Measurements from ENCODE around the gene HNRNPH2. TPM values are rescaled to one million over a fixed set of nuclear protein-coding genes. Genes with fewer than 3 reads are reported as not detected.

Gene HNRNPH2
- total RNA-seq, 3 donors from 2014 or later, result 43.6 to 65.0 (median 60.7) TPM

DNA sequence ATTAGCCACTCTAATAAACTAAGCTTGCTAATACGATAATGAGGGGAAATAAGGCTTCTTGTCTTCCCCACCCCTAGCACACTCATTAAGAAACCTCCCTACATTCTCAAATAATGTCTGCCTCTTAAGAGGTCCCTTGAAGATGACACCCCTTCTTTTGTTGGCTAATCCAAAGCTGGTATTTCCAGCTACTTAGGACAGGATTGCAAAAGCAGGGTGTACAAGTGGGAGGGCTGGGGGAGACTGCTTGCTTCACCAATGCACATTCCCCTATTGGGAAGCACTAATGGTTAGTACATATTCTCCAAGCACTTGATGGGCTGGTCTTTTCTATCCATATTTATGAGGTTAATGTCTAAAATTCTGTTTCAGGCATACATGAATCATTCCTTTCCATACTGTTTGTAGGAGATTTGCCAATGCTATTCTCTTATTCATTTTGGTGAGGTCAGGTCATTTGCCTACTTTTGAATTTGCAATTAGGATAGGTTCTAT is 42.7 kb upstream of the HNRNPH2 start:
- TF ChIP-seq, protein P1, sequence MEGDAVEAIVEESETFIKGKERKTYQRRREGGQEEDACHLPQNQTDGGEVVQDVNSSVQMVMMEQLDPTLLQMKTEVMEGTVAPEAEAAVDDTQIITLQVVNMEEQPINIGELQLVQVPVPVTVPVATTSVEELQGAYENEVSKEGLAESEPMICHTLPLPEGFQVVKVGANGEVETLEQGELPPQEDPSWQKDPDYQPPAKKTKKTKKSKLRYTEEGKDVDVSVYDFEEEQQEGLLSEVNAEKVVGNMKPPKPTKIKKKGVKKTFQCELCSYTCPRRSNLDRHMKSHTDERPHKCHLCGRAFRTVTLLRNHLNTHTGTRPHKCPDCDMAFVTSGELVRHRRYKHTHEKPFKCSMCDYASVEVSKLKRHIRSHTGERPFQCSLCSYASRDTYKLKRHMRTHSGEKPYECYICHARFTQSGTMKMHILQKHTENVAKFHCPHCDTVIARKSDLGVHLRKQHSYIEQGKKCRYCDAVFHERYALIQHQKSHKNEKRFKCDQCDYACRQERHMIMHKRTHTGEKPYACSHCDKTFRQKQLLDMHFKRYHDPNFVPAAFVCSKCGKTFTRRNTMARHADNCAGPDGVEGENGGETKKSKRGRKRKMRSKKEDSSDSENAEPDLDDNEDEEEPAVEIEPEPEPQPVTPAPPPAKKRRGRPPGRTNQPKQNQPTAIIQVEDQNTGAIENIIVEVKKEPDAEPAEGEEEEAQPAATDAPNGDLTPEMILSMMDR (IDR thresholded peaks at IDR 0.05), result no peak
- Histone ChIP-seq H3K4me3 (no peak overlapping the region), H3K9me3 (no peaks in the 10 kb centered on the region), H3K36me3 (ENCODE audit: low read depth) (no peaks in the 10 kb centered on the region), H3K4me1 (ENCODE audit: low read depth) (no peaks in the 10 kb centered on the region)
- intact Hi-C loops (cut with DNase I, micrococcal nuclease), result no loop called here
- ATAC-seq (no peak), DNase-seq (no peak)

DNA sequence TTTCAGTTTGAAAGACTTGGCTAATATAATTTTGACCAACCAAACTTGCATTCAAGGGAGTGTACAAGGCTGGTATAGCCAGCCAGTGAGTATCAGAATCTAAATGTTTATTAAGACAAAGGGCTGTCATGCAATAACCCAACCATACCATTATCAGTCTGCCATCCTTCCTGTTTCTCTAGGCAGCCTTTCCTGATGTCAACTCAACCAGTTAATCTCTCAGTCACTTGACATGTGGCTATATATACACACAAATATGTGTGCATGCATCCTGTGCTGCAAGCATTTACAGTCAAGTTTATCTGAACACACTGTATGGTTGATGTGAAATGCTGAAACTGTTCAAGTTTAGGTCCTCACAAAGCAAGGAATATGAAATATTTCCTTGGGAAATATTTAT is 39.2 kb upstream of the HNRNPH2 start:
- Histone ChIP-seq H3K36me3 (ENCODE audit: low read depth) (no peaks in the 10 kb centered on the region), H3K9me3 (no peaks in the 10 kb centered on the region), H3K4me1 (ENCODE audit: low read depth) (no peaks in the 10 kb centered on the region), H3K4me3 (no peak overlapping the region)
- DNase-seq (no peak), ATAC-seq (no peak)
- intact Hi-C loops (cut with DNase I, micrococcal nuclease), result no loop called here
- TF ChIP-seq, protein P1 (IDR thresholded peaks at IDR 0.05), result no peak

GRCh38 chrX:101369687-101370086 is 38.3 kb upstream of the HNRNPH2 start:
- intact Hi-C loops (cut with DNase I, micrococcal nuclease), result no loop called here
- no peak overlapping the region for H3K4me3 ChIP-seq
- TF ChIP-seq, protein P1 (IDR thresholded peaks at IDR 0.05), result no peak
- ATAC-seq (no peak), DNase-seq (no peak)
- H3K36me3 ChIP-seq (ENCODE audit: low read depth), result no peaks in the 10 kb centered on the region
- no peaks in the 10 kb centered on the region for H3K4me1 ChIP-seq (ENCODE audit: low read depth)
- H3K9me3 ChIP-seq, result no peaks in the 10 kb centered on the region

DNA sequence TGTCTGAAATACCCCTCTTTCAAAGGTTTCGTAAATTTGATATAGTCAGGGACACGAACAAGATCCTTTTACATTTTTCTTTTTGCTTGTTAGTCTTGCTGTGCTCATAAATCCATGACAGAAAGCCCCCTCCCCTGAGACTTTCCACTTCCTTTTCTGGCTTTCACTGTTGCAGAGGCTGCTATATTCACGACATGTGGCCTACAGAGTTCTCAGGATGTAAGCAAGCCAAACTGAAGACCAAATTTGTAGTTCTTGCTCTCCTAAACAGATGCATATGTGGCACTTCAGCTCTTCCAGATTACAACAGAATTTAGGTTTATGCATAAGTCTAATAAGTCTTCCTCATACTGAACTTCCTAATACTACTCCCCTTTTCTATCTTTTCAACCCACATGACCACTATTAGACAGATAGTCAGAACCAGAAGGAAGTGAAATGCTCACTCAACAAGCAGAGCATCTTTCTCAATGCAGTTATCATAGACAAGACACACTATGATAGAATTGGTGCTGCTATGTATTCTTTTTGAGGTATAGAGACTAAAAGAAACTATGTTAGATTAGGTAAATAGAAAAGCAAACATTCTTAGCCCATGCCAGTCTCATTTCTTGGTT is 37.0 kb upstream of the HNRNPH2 start:
- no peak for ATAC-seq
- Histone ChIP-seq H3K36me3 (ENCODE audit: low read depth) (no peaks in the 10 kb centered on the region), H3K9me3 (no peaks in the 10 kb centered on the region), H3K4me1 (ENCODE audit: low read depth) (no peaks in the 10 kb centered on the region), H3K4me3 (no peak overlapping the region)
- TF ChIP-seq, protein P1 (IDR thresholded peaks at IDR 0.05), result no peak
- intact Hi-C loops (cut with DNase I, micrococcal nuclease), result no loop called here
- no peak for DNase-seq

- DNase-seq (no peak), ATAC-seq (no peak)
- Histone ChIP-seq H3K36me3 (ENCODE audit: low read depth) (no peaks in the 10 kb centered on the region), H3K9me3 (no peaks in the 10 kb centered on the region), H3K4me1 (ENCODE audit: low read depth) (no peaks in the 10 kb centered on the region), H3K4me3 (no peak overlapping the region)
- intact Hi-C loops (cut with DNase I, micrococcal nuclease), result no loop called here
- TF ChIP-seq, protein P1 (IDR thresholded peaks at IDR 0.05), result no peak
Observed at GRCh38 chrX:101377547-101377946, 30.5 kb upstream of the HNRNPH2 start.
